ENCODE measurements around the gene LYPD6B. TPM values are rescaled to one million over a fixed set of nuclear protein-coding genes. Genes with fewer than 3 reads are reported as not detected.

The LYPD6B gene
- total and polyA plus RNA-seq, 2 experiments from 2014 or later = 1.7 to 3.6 TPM

- Mint-ChIP-seq H3K27ac (no peak overlapping the region), H3K4me1 (peaks cover 39% of the 10 kb centered on the region), H3K9me3 (no peaks in the 10 kb centered on the region), H3K27me3 (ENCODE audit: insufficient read depth, low read depth, poor library complexity) (no peaks in the 10 kb centered on the region), H3K36me3 (ENCODE audit: low read depth) (no peaks in the 10 kb centered on the region), H3K4me3 (no peak overlapping the region)
- H3K27me3 ChIP-seq (ENCODE audit: insufficient read depth) = no peaks in the 10 kb centered on the region
- H4K20me1 ChIP-seq (replicated peaks; ENCODE audit: insufficient read depth) = no peaks in the 10 kb centered on the region; the same call in 1 of the 2 replicates
- H3K4me3 ChIP-seq = no peak overlapping the region
- H3K36me3 ChIP-seq (ENCODE audit: insufficient read depth) = no peaks in the 10 kb centered on the region
- no peaks in the 10 kb centered on the region for H3K79me2 ChIP-seq (replicated peaks; ENCODE audit: insufficient read depth)
- H3K27ac ChIP-seq (ENCODE audit: low read depth) = no peak overlapping the region
- no peak for DNase-seq (ENCODE audit: low spot score)
- H3K9me2 ChIP-seq (ENCODE audit: insufficient read depth) = no peaks in the 10 kb centered on the region
- no peak overlapping the region for H2AFZ ChIP-seq
- TF ChIP-seq NANOG (IDR thresholded peaks at IDR 0.05; ENCODE audit: borderline replicate concordance) (no peak), EZH2 (IDR thresholded peaks at IDR 0.05; ENCODE audit: low read depth, unreplicated experiment) (no peak), JUNB (IDR thresholded peaks at IDR 0.05; ENCODE audit: unreplicated experiment) (no peak), EZH2phosphoT487 (IDR thresholded peaks at IDR 0.05; ENCODE audit: unreplicated experiment) (no peak), REST (IDR thresholded peaks at IDR 0.05; ENCODE audit: unreplicated experiment) (no peak), ZNF114 (CRISPR knock-in tag; IDR thresholded peaks at IDR 0.05) (no peak), POLR2AphosphoS5 (IDR thresholded peaks at IDR 0.05; ENCODE audit: low read depth) (no peak), ZNF462 (CRISPR knock-in tag; IDR thresholded peaks at IDR 0.05) (no peak), ZNF331 (CRISPR knock-in tag; IDR thresholded peaks at IDR 0.05; ENCODE audit: low read depth) (no peak), CTCF (conservative IDR thresholded peaks at IDR 0.05; ENCODE audit: low read depth in 2 of 2) (no peak), STAT1 (IDR thresholded peaks at IDR 0.05; ENCODE audit: unreplicated experiment) (no peak)
- no peak overlapping the region for H3K4me2 ChIP-seq
- H3K4me1 ChIP-seq (ENCODE audit: insufficient read depth) = peaks cover 11% of the 10 kb centered on the region; the same call in 1 of the 2 replicates
- H3F3A ChIP-seq (replicated peaks; ENCODE audit: low read depth) = no peaks in the 10 kb centered on the region
- ATAC-seq = no peak
Measured at GRCh38 chr2:149164296-149164695, 125.8 kb downstream of the LYPD6B start.
